GM10847 (cell line): ENCODE data around the gene SSMEM1.

Experiments
- POLR2A ChIP-seq: IDR thresholded peaks from 2 replicates; pipeline ENCODE4 v1.6.1; 2011; ENCODE audit not compliant: insufficient read length; ENCODE audit errors: extremely low read depth

Gene SSMEM1

GRCh38 chr7:130228840-130229502 lies 21.3 kb downstream of the SSMEM1 start:
- TF ChIP-seq POLR2A = no peak

GRCh38 chr7:130231792-130232191 lies 24.1 kb downstream of the SSMEM1 start:
- TF ChIP-seq POLR2A = no peak

DNA sequence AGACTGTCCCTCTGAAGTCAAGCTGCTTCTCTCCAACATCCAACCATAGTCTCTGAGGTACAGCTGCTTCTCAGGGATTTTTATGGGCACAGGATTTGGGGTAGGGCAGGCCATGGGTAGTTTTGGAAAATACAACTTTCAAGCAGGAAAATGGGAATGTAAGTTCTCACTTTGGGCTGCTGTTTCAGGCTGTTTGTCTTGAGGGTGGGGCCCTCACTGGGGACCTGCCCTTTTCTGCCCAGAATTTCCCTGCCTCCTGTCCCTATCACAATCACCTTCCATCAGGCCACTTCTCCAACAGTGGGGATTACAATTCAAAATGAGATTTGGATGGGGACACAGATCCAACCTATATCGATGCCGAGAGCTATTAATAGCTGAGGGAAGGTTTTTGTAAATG lies 24.5 kb downstream of the SSMEM1 start:
- TF ChIP-seq POLR2A = no peak

- no peak for TF ChIP-seq POLR2A
These were observed 26.4 kb downstream of the SSMEM1 start for GRCh38 chr7:130234078-130234477.

DNA sequence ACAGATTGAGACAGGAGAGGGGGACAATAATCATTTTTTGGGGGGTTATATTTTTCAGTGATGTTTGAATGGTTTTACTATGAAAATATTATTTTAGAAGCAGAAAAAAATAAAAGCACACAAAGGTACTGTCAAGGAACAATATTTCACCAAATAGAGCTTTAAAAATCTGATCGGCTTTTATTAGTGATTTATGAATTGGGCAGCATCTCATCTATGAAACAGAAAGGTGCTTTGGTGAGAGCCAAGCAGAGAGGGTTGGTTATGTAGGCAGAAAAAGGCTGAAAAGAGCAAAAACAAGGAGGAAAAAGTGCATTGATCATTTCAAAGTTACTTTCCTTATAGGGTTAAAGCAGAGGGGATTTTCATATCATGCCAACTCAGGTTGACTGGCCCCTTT lies 32.6 kb downstream of the SSMEM1 start:
- TF ChIP-seq POLR2A = no peak

DNA sequence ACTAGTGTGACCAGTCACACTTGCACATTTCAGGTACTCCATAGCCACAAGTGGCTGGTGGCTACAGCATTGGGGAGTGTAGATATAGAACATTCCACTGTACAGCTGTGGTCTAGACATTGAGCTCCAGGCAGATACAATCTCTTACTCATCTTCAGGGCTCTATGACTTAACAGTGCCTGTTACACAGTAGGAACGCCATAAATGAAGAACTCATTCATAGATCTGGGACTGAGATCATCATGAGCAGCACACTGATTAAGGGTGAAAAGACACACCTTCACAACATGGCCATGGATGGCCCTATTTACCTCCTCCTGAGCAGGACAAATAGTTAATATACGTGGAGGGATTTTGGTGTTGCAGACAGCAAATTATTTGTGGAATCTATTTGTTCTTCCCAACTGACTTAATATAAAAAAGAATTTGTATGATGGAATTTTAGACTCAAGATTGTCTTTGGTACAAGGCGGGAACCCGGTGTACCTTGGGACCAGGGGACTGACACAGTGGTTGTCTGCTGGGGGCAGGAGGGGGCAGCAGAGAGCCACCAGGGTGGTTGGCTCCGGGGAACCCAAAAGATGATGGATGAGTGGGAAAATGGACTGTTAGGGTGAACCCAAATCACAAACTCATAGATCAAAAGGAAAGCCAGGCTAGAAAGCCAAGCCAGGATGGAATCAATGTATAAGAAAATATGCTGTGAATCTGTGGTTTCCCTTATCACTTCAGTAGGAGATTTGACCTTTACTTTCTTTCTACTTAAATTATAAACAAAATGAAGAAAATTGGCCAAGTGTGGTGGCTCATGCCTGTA lies 34.7 kb downstream of the SSMEM1 start:
- no peak for TF ChIP-seq POLR2A

- no peak for TF ChIP-seq POLR2A
These were observed 46.9 kb downstream of the SSMEM1 start for GRCh38 chr7:130254555-130254954.

DNA sequence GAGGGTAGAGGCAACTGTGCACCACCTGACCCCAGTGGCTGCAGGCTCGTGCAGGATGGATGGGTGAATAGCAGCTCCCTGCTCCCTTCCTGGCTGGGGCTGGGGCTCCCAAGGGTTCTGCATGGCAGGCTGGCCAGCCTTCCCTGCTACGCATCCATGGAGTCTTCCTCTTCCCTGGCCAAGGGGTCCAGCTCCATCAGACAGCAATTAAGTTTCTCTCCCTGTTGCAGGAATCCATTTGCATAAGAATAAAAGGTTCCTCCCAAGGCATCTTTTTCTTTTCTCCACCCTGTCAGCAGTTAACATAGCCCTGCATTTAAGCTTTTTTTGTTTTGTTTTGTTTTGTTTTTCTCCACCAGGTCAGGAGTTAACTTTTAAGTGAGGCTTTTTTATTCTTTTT lies 49.0 kb downstream of the SSMEM1 start:
- no peak for TF ChIP-seq POLR2A

GRCh38 chr7:130258494-130259078 lies 50.9 kb downstream of the SSMEM1 start:
- TF ChIP-seq POLR2A = no peak

GRCh38 chr7:130262448-130262847 lies 54.8 kb downstream of the SSMEM1 start:
- no peak for TF ChIP-seq POLR2A

DNA sequence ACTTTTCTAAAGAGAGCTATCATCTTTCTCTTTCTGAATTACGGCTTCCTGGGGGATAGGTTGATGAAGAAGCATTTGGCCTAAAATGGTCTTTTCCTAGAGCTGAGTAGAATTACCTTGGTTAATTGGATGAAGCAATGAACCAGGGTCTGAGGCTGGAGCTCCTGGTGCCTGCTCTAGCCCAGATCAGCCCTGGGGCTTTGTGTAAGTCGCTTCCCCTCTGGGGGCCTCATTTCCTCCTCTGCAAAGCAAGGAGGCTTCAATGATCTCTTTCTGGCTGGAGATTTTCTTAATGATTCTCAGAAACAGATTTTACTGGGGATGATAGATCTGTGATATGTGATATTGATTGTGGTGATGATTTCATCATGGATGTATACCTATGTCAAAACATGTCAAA lies 55.5 kb downstream of the SSMEM1 start:
- TF ChIP-seq POLR2A = no peak
